ENCODE measurements around the gene AGO3. TPM values are rescaled to one million over a fixed set of nuclear protein-coding genes. Genes with fewer than 3 reads are reported as not detected.

The AGO3 gene
- total RNA-seq, 4 donors from 2014 or later = 21.2 to 48.5 (median 31.6) TPM

- TF ChIP-seq CTCF (IDR thresholded peaks at IDR 0.05) = no peak
- TF ChIP-seq POLR2A (IDR thresholded peaks at IDR 0.05) = no peak
- intact Hi-C loops (cut with DNase I) = no loop called here
- 73 to 77% methylated on average over 3 of the region's 3 CpGs for WGBS, 2 donors
- Histone ChIP-seq H3K27ac (no peak overlapping the region), H3K4me1 (peaks cover 6 to 11% of the 10 kb centered on the region in 2 donors), H3K4me3 (replicated peaks in 1 of 3) (no peak overlapping the region), H3K36me3 (no peaks in the 10 kb centered on the region), H3K9me3 (no peaks in the 10 kb centered on the region), H3K27me3 (no peaks in the 10 kb centered on the region)
- no peak for DNase-seq
Measured at GRCh38 chr1:36081926-36082485, 151.1 kb downstream of the AGO3 start.

DNA sequence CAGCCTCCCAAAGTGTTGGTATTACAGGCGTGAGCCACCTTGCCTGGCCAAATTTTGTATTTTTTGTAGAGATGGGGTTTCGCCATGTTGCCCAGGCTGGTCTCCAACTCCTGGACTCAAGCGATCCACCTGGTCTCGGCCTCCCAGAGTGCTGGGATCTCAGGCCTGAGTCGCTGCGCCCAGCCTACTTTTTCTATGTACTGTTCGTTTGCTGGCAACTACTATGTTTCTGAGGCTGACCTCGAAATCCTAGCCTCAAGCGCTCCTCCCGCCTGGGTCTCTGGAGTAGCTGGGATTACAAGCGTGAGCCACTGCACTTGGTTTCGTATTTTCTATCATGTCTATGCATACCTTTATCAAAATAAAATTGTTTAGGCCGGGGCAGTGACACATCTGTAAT, 152.3 kb downstream of the AGO3 start:
- Histone ChIP-seq H3K4me3 (replicated peaks in 1 of 3) (no peak overlapping the region), H3K27me3 (no peaks in the 10 kb centered on the region), H3K4me1 (peaks cover 7 to 15% of the 10 kb centered on the region in 2 donors), H3K27ac (no peak overlapping the region), H3K36me3 (no peaks in the 10 kb centered on the region), H3K9me3 (no peaks in the 10 kb centered on the region)
- WGBS, 2 donors = 87 to 89% methylated on average over 13 of the region's 13 CpGs
- intact Hi-C loops (cut with DNase I) = no loop called here
- TF ChIP-seq CTCF (IDR thresholded peaks at IDR 0.05) = no peak
- TF ChIP-seq POLR2A (IDR thresholded peaks at IDR 0.05) = no peak
- no peak for DNase-seq

GRCh38 chr1:36083635-36084496, 153.0 kb downstream of the AGO3 start, which contains the start of gene TEKT2:
Gene TEKT2 (plus strand): TSS chr1:36084094. CDS start chr1:36084922, 828 bp downstream.
- Histone ChIP-seq H3K4me3 (replicated peaks in 1 of 3) (peak within 1 kb of the TSS; percentile 17 to 61 (median 54)), H3K27ac (peak within 1 kb of the TSS; percentile 32 to 53 (median 45)), H3K36me3 (no peaks in the 10 kb centered on the region), H3K27me3 (no peaks in the 10 kb centered on the region), H3K4me1 (peaks cover 10 to 18% of the 10 kb centered on the region in 2 donors), H3K9me3 (no peaks in the 10 kb centered on the region)
- DNase-seq = peak; percentile 72 to 76
- intact Hi-C loops (cut with DNase I) = no loop called here
- TF ChIP-seq CTCF (IDR thresholded peaks at IDR 0.05) (no peak), POLR2A (IDR thresholded peaks at IDR 0.05) (peak in 1 of 2 donors; percentile 7)
- WGBS, 2 donors = 12 to 23% methylated on average over 26 to 53 of the region's 59 CpGs

- peak overlapping the region; percentile 32 to 53 (median 45) for H3K27ac ChIP-seq
- peak in 1 of 2 donors; percentile 1 for TF ChIP-seq POLR2A (IDR thresholded peaks at IDR 0.05)
- no peak for TF ChIP-seq CTCF (IDR thresholded peaks at IDR 0.05)
- WGBS, 2 donors = 36 to 53% methylated on average over 16 to 19 of the region's 19 CpGs
- no peak for DNase-seq
- peaks cover 14 to 21% of the 10 kb centered on the region in 2 donors for H3K4me1 ChIP-seq
- no peaks in the 10 kb centered on the region for H3K27me3 ChIP-seq
- H3K36me3 ChIP-seq = no peaks in the 10 kb centered on the region
- H3K4me3 ChIP-seq (replicated peaks in 1 of 3) = peak overlapping the region; percentile 17 to 61 (median 54)
- no peaks in the 10 kb centered on the region for H3K9me3 ChIP-seq
- intact Hi-C loops (cut with DNase I) = loop anchor here (5.0 kb wide), 1 partner anchor 202 kb away; the partner anchor contains the start of gene AGO1
Measured at GRCh38 chr1:36084497-36085115, 153.7 kb downstream of the AGO3 start.
